ENCODE data around the gene GNRH2.
"Not testable (repeated sequence)": the region's sequence is repeated elsewhere in the genome, so short reads cannot be mapped to it uniquely, and the experiment has no call there.

The GNRH2 gene

DNA sequence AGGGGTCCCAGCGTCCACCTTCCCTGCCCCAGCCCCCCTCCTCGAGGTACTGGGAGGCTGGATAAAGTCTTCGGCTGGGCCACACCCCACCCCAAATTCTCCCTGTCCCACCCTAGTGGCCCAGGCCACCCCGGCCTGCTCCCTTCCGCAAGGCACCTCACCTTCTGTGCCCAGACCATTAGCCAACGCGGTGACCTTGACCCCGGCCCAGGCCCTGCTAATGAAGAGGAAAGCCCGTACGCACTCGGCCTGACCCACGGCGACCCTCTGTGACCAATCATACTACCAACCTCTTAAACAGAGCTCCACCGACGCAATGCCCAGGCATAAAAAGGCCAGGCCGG is 27.8 kb downstream of the GNRH2 start:
- TF ChIP-seq, protein P1, sequence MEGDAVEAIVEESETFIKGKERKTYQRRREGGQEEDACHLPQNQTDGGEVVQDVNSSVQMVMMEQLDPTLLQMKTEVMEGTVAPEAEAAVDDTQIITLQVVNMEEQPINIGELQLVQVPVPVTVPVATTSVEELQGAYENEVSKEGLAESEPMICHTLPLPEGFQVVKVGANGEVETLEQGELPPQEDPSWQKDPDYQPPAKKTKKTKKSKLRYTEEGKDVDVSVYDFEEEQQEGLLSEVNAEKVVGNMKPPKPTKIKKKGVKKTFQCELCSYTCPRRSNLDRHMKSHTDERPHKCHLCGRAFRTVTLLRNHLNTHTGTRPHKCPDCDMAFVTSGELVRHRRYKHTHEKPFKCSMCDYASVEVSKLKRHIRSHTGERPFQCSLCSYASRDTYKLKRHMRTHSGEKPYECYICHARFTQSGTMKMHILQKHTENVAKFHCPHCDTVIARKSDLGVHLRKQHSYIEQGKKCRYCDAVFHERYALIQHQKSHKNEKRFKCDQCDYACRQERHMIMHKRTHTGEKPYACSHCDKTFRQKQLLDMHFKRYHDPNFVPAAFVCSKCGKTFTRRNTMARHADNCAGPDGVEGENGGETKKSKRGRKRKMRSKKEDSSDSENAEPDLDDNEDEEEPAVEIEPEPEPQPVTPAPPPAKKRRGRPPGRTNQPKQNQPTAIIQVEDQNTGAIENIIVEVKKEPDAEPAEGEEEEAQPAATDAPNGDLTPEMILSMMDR (IDR thresholded peaks at IDR 0.05; ENCODE audit: extremely low read depth, missing control alignments) = no peak
- DNase-seq (ENCODE audit: low spot score) = peak; percentile 4

DNA sequence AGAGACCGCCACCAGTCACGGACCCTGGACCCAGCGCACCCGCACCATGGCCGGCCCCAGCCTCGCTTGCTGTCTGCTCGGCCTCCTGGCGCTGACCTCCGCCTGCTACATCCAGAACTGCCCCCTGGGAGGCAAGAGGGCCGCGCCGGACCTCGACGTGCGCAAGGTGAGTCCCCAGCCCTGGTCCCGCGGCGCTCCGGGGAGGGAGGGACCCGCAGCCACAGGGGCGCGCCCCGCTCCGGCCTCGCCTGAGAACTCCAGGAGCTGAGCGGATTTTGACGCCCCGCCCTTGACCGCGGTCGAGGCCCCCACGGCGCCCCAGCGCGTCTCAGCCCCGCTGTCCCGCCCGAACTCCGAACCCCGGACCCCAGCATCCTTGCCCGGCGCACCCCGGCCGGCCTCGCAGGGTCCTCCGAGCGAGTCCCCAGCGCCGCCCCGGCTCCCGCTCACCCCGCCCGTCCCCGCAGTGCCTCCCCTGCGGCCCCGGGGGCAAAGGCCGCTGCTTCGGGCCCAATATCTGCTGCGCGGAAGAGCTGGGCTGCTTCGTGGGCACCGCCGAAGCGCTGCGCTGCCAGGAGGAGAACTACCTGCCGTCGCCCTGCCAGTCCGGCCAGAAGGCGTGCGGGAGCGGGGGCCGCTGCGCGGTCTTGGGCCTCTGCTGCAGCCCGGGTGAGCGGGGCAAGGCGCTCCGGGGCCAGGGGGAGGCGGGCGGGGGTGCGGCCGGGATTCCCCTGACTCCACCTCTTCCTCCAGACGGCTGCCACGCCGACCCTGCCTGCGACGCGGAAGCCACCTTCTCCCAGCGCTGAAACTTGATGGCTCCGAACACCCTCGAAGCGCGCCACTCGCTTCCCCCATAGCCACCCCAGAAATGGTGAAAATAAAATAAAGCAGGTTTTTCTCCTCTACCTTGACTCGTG is 28.4 kb downstream of the GNRH2 start, which contains the start of gene OXT:
TSS of gene OXT (plus strand) at position 11 of the 920 bp plus-strand sequence. CDS start at position 47, 36 bp downstream.
- TF ChIP-seq, protein P1 (IDR thresholded peaks at IDR 0.05; ENCODE audit: extremely low read depth, missing control alignments) = no peak
- DNase-seq (ENCODE audit: low spot score) = peak; percentile 62

- TF ChIP-seq, protein P1 (IDR thresholded peaks at IDR 0.05; ENCODE audit: extremely low read depth, missing control alignments) = no peak
- peak; percentile 1 for DNase-seq (ENCODE audit: low spot score)
Measured at GRCh38 chr20:3072530-3073250, 29.3 kb downstream of the GNRH2 start.

DNA sequence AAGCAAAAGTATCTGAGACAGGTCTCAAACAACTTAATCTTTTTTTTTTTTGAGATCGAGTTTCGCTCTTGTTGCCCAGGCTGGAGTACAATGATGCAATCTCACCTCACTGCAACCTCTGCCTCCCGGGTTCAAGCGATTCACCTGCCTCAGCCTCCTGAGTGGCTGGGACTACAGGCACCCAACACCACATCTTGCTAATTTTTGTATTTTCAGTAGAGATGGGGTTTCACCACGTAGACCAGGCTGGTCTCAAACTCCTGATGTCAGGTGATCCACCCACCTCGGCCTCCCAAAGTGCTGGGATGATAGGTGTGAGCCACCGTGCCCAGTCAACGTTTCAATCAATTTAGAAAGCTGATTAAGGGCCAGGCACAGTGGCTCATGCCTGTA is 29.8 kb downstream of the GNRH2 start:
- DNase-seq (ENCODE audit: low spot score) = not testable (repeated sequence)

GRCh38 chr20:3074812-3075211 is 31.4 kb downstream of the GNRH2 start:
- TF ChIP-seq, protein P1 (IDR thresholded peaks at IDR 0.05; ENCODE audit: extremely low read depth, missing control alignments) = no peak
- peak; percentile 1 for DNase-seq (ENCODE audit: low spot score)

DNA sequence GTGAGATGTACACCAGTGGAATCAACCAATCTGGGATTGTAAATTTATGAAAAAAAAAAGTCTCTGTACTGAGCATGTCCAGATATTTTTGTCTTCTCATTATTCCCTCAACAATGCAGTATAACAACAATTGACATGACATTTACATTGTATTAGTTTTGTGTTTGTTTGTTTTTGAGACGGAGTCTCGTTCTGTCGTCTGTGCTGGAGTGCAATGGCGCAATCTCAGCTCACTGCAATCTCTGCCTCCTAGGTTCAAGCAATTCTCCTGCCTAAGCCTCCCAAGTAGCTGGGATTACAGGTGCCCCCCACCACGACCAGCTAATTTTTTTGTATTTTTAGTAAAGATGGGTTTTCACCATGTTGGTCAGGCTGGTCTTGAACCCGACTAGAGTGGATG is 31.9 kb downstream of the GNRH2 start:
- not testable (repeated sequence) for DNase-seq (ENCODE audit: low spot score)

- TF ChIP-seq, protein P1 (IDR thresholded peaks at IDR 0.05; ENCODE audit: extremely low read depth, missing control alignments) = no peak
- peak; percentile 8 for DNase-seq (ENCODE audit: low spot score)
Measured at GRCh38 chr20:3077618-3078134, 34.3 kb downstream of the GNRH2 start.

GRCh38 chr20:3080939-3081388 is 37.5 kb downstream of the GNRH2 start:
- DNase-seq (ENCODE audit: low spot score) = no peak
- TF ChIP-seq, protein P1 (IDR thresholded peaks at IDR 0.05; ENCODE audit: extremely low read depth, missing control alignments) = no peak

Data from GM20000 (cell line).